G401 (cell line): ENCODE data around the gene COLEC12. TPM values are rescaled to one million over a fixed set of nuclear protein-coding genes. Genes with fewer than 3 reads are reported as not detected.
A peak's percentile ranks its signal among the peaks of the same experiment; 100 is the strongest.

Experiments used
- DNase-seq: peaks from one replicate; pipeline ENCODE4 v3.0.0-alpha.2; 2015; ENCODE audit warnings: low spot score
- in situ Hi-C: cut with HindIII; loops from 2 replicates; pipeline ENCODE4 v1.10.0; 2016; ENCODE audit warnings: low sequenced_read_pairs, mixed read lengths
- total RNA-seq: library from RNA; depleted of rRNA; stranded (reverse); fragments of >200 nt; shearing (Covaris generic); gene quantifications from 2 replicates; pipeline ENCODE4 v1.2.3, GENCODE V29; 2014; rRNA removed

The COLEC12 gene
- total RNA-seq = 0.86 and 2.4 TPM in 2 replicates

- no peak for DNase-seq
- in situ Hi-C loops = no loop called here
These were observed at the start of gene COLEC12 for GRCh38 chr18:500632-501405. Gene COLEC12 (minus strand): TSS chr18:500701. CDS start chr18:500514, 187 bp downstream.

DNA sequence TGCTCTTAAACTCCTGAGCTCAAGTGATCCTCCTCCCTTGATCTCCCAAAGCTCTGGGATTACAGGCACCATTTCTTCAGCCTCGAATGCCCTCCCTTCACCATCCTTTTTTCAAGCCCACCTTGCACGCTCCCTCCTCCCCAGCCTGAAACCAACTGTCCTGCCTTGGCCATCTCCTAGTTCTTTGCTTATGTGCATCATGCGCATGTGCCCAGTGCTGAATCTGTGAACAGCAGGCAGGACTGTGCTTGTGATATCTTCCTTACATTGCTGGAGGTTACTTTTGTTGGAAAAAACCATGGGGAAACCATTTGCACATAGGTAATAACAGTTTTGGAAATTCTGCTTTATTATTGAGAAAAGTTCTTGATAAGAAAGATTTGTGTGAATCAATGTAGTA lies 49.5 kb upstream of the COLEC12 start:
- DNase-seq = no peak
- in situ Hi-C loops = no loop called here

- no peak for DNase-seq
- in situ Hi-C loops = no loop called here
These were observed 43.1 kb upstream of the COLEC12 start for GRCh38 chr18:543447-544078.

- no peak for DNase-seq
- in situ Hi-C loops = no loop called here
These were observed 33.6 kb upstream of the COLEC12 start for GRCh38 chr18:533995-534601.

GRCh38 chr18:532632-533031 lies 32.1 kb upstream of the COLEC12 start:
- DNase-seq = no peak
- in situ Hi-C loops = no loop called here

- no peak for DNase-seq
- in situ Hi-C loops = no loop called here
These were observed 31.5 kb upstream of the COLEC12 start for GRCh38 chr18:532018-532417.

DNA sequence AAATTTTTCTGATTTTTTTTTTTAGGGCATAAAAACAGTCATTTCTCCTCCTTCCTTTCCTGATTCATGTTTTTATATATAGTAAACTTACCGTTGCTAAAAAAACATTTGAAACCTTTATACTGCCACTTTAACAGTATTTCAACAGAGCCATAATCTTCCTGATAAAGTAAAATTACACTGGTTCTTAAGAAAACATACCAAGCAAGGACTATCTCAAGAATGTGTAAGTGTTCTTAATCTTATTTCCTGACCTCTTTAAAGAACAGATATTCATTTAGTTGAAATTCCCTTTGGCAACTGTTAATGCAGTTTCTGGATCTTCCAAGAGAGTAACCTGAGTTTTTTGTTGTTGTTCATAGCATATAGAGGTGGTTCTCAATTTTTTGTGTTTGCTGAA lies 26.6 kb upstream of the COLEC12 start:
- in situ Hi-C loops = no loop called here
- no peak for DNase-seq

GRCh38 chr18:526681-527080 lies 26.2 kb upstream of the COLEC12 start:
- in situ Hi-C loops = no loop called here
- DNase-seq = no peak

GRCh38 chr18:525036-525797 lies 24.7 kb upstream of the COLEC12 start:
- in situ Hi-C loops = no loop called here
- no peak for DNase-seq

- in situ Hi-C loops = no loop called here
- DNase-seq = no peak
These were observed 24.0 kb upstream of the COLEC12 start for GRCh38 chr18:524466-524865.

DNA sequence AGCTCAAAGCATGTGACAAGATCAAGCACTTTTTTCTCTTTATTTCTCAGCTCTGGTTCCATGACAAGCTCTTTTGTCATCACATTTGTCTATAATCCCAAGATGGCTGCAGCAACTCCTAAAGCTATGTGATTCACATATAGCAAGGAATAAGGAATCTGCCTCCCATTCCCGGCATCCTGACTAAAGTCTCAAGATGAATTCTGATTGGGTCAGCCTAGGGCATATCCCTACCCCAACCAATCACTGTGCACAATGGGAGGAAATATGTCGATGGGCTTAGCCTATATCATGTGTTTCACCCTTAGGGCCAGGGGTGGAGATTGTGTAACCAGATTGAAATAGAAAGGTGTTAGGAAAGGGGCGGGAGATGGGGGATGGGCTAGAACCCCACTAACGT lies 23.1 kb upstream of the COLEC12 start:
- in situ Hi-C loops = no loop called here
- no peak for DNase-seq

GRCh38 chr18:519019-519879 lies 18.7 kb upstream of the COLEC12 start:
- peak; percentile 26 for DNase-seq
- in situ Hi-C loops = no loop called here

- no peak for DNase-seq
- in situ Hi-C loops = no loop called here
These were observed 17.6 kb upstream of the COLEC12 start for GRCh38 chr18:518081-518480.

GRCh38 chr18:515838-516237 lies 15.3 kb upstream of the COLEC12 start:
- in situ Hi-C loops = no loop called here

GRCh38 chr18:515156-515815 lies 14.8 kb upstream of the COLEC12 start:
- in situ Hi-C loops = no loop called here
- no peak for DNase-seq

More at GRCh38 chr18:515838-516237, 15.3 kb upstream of the COLEC12 start:
- no peak for DNase-seq

DNA sequence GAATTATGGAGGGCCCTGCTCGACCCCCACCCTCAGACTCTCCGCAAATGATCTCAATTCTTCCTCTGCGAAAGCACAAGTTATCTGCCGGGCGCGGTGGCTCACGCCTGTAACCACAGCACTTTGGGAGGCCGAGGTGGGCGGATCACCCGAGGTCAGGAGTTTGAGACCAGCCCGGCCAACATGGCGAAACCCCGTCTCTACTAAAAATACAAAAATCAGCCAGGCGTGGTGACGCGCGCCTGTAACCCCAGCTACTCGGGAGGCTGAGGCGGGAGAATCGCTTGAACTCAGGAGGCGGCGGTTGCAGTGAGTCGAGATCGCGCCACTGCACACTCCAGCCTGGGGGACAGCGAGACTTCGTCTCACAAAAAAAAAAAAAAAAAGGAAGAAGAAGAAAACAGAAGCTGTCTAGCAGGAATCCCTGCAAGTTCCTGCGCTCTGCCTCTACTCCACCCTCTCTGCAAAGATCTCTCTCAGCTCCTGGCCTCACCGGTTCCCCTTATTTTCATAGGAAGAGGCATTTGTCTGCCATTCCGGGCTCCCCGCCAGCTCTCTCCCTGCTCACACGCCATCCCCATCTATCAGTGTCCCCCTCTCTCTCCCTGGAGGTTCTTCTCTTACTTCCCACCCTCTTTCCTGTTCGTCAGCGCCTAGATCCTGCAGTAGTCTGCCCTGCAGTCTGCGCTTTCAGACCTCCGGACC lies 13.5 kb upstream of the COLEC12 start:
- in situ Hi-C loops = no loop called here

GRCh38 chr18:512957-513356 lies 12.5 kb upstream of the COLEC12 start:
- in situ Hi-C loops = no loop called here
- DNase-seq = no peak

More for the DNA sequence above, 13.5 kb upstream of the COLEC12 start:
- DNase-seq = no peak

GRCh38 chr18:508835-509234 lies 8.3 kb upstream of the COLEC12 start:
- in situ Hi-C loops = no loop called here
- no peak for DNase-seq
